Peyer's patch (tissue), 4 donors: ENCODE results near the gene C10orf67.

Source experiments
- POLR2A ChIP-seq, 2 donors: fragments of 450-650 bp; IDR thresholded peaks; one replicate each; pipeline ENCODE4 v1.5.1; 2017; ENCODE audit warnings: antibody characterized with exemption in 2 of 2, mild to moderate bottlenecking in 2 of 2, moderate library complexity in 2 of 2
- TF ChIP-seq, protein P1 (sequence below), 6 experiments: fragments of 450-650 bp in 4 of 6; fragments of 200-600 bp in 2 of 6; sonication (generic) in 1 of 6; IDR thresholded peaks; one replicate each; pipeline ENCODE4 v1.5.1; 2017 to 2019; ENCODE audit warnings: antibody characterized with exemption in 6 of 6, mild to moderate bottlenecking in 3 of 6, moderate library complexity in 1 of 6

DNA sequence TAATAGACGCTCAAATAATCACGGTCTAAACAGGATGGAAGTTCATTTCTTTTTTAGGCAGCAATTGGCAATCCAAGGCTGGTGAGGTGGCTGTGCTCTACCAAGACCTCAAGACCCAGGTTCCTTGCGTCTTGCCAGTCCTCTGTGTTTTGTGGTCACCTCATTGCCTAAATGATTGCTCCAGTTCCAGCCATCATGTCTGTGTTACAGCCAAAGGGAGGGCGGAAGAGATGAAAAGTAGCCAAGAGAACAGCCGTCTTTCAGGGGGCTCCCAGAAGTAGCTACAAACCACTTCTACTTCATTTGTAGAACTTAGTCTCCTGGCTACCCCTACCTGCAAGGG, 19.2 kb upstream of the C10orf67 start:
- TF ChIP-seq POLR2A (IDR thresholded peaks at IDR 0.05), result no peak
- TF ChIP-seq, protein P1, sequence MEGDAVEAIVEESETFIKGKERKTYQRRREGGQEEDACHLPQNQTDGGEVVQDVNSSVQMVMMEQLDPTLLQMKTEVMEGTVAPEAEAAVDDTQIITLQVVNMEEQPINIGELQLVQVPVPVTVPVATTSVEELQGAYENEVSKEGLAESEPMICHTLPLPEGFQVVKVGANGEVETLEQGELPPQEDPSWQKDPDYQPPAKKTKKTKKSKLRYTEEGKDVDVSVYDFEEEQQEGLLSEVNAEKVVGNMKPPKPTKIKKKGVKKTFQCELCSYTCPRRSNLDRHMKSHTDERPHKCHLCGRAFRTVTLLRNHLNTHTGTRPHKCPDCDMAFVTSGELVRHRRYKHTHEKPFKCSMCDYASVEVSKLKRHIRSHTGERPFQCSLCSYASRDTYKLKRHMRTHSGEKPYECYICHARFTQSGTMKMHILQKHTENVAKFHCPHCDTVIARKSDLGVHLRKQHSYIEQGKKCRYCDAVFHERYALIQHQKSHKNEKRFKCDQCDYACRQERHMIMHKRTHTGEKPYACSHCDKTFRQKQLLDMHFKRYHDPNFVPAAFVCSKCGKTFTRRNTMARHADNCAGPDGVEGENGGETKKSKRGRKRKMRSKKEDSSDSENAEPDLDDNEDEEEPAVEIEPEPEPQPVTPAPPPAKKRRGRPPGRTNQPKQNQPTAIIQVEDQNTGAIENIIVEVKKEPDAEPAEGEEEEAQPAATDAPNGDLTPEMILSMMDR (IDR thresholded peaks at IDR 0.05), result no peak
